GM12874 (cell line): ENCODE results near the gene ATP13A3.

Experiments
- CTCF ChIP-seq: IDR thresholded peaks from 2 replicates; pipeline ENCODE4 v1.5.1; 2011; ENCODE audit warnings: low read depth, mild to moderate bottlenecking, control low read depth, low read length, moderate library complexity; ENCODE audit not compliant: insufficient read depth

Gene ATP13A3

GRCh38 chr3:194395212-194395611, 91.6 kb downstream of the ATP13A3 start:
- no peak for TF ChIP-seq CTCF

GRCh38 chr3:194392576-194392975, 94.2 kb downstream of the ATP13A3 start:
- no peak for TF ChIP-seq CTCF

- no peak for TF ChIP-seq CTCF
Observed at GRCh38 chr3:194390835-194391234, 96.0 kb downstream of the ATP13A3 start.

- TF ChIP-seq CTCF: no peak
Observed at GRCh38 chr3:194389269-194389668, 97.5 kb downstream of the ATP13A3 start.

- no peak for TF ChIP-seq CTCF
Observed at GRCh38 chr3:194387926-194388418, 98.8 kb downstream of the ATP13A3 start.

GRCh38 chr3:194387276-194387675, 99.5 kb downstream of the ATP13A3 start:
- no peak for TF ChIP-seq CTCF

GRCh38 chr3:194386648-194387047, 100.2 kb downstream of the ATP13A3 start:
- TF ChIP-seq CTCF: no peak
